ENCODE data around the gene CYP2A6. TPM values are rescaled to one million over a fixed set of nuclear protein-coding genes. Genes with fewer than 3 reads are reported as not detected.

CYP2A6 gene
- total and polyA plus RNA-seq, 2 experiments from 2014 or later = 0.39 TPM; not detected in 1

DNA sequence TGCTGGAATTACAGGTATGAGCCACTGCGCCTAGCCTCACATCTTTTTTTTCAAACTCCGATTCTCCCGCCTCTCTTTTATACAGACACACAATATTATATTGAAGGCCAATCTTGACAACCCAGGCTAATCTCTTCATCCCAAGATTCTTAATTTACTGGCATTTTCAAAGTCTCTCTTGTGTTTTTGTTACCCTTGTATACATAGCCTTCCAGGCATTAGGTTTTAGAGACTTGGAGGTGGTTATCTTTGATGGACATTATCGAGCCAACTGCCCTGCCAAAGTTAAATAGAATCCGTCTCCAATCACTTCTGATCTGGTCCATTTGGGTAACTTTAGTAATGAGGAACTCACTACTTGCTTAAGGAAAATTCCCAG, 46.2 kb upstream of the CYP2A6 start (continued):
- TF ChIP-seq, protein P1, sequence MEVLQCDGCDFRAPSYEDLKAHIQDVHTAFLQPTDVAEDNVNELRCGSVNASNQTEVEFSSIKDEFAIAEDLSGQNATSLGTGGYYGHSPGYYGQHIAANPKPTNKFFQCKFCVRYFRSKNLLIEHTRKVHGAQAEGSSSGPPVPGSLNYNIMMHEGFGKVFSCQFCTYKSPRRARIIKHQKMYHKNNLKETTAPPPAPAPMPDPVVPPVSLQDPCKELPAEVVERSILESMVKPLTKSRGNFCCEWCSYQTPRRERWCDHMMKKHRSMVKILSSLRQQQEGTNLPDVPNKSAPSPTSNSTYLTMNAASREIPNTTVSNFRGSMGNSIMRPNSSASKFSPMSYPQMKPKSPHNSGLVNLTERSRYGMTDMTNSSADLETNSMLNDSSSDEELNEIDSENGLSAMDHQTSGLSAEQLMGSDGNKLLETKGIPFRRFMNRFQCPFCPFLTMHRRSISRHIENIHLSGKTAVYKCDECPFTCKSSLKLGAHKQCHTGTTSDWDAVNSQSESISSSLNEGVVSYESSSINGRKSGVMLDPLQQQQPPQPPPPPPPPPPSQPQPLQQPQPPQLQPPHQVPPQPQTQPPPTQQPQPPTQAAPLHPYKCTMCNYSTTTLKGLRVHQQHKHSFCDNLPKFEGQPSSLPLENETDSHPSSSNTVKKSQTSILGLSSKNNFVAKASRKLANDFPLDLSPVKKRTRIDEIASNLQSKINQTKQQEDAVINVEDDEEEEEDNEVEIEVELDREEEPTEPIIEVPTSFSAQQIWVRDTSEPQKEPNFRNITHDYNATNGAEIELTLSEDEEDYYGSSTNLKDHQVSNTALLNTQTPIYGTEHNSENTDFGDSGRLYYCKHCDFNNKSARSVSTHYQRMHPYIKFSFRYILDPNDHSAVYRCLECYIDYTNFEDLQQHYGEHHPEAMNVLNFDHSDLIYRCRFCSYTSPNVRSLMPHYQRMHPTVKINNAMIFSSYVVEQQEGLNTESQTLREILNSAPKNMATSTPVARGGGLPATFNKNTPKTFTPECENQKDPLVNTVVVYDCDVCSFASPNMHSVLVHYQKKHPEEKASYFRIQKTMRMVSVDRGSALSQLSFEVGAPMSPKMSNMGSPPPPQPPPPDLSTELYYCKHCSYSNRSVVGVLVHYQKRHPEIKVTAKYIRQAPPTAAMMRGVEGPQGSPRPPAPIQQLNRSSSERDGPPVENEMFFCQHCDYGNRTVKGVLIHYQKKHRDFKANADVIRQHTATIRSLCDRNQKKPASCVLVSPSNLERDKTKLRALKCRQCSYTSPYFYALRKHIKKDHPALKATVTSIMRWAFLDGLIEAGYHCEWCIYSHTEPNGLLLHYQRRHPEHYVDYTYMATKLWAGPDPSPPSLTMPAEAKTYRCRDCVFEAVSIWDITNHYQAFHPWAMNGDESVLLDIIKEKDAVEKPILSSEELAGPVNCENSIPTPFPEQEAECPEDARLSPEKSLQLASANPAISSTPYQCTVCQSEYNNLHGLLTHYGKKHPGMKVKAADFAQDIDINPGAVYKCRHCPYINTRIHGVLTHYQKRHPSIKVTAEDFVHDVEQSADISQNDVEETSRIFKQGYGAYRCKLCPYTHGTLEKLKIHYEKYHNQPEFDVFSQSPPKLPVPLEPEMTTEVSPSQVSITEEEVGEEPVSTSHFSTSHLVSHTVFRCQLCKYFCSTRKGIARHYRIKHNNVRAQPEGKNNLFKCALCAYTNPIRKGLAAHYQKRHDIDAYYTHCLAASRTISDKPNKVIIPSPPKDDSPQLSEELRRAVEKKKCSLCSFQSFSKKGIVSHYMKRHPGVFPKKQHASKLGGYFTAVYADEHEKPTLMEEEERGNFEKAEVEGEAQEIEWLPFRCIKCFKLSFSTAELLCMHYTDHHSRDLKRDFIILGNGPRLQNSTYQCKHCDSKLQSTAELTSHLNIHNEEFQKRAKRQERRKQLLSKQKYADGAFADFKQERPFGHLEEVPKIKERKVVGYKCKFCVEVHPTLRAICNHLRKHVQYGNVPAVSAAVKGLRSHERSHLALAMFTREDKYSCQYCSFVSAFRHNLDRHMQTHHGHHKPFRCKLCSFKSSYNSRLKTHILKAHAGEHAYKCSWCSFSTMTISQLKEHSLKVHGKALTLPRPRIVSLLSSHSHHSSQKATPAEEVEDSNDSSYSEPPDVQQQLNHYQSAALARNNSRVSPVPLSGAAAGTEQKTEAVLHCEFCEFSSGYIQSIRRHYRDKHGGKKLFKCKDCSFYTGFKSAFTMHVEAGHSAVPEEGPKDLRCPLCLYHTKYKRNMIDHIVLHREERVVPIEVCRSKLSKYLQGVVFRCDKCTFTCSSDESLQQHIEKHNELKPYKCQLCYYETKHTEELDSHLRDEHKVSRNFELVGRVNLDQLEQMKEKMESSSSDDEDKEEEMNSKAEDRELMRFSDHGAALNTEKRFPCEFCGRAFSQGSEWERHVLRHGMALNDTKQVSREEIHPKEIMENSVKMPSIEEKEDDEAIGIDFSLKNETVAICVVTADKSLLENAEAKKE (CRISPR knock-in tag; IDR thresholded peaks at IDR 0.05) = no peak

DNA sequence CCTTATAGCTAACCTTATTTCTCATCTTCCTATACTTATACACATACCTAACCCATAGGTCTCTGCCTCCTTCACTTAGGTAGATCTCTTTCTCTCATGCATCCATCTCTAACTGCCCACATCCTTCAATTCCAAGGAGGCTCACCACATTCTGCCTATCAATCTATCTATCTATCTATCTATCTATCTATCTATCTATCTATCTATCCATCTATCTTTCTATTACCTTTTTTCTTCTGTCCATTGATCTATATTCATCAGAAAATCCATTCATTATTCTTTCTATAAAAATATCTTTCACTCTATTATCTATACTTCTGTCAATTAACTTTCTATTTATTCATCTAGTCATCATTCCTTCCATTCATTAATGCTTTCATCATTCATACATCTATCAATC, 42.9 kb upstream of the CYP2A6 start:
- Histone ChIP-seq H3K79me2 (replicated peaks; ENCODE audit: insufficient read depth) (no peaks in the 10 kb centered on the region), H3K27ac (ENCODE audit: low read depth) (no peak overlapping the region), H3F3A (replicated peaks; ENCODE audit: low read depth) (no peaks in the 10 kb centered on the region), H4K20me1 (replicated peaks; ENCODE audit: insufficient read depth) (no peaks in the 10 kb centered on the region), H3K4me1 (ENCODE audit: insufficient read depth) (no peaks in the 10 kb centered on the region), H3K9me2 (ENCODE audit: insufficient read depth) (no peaks in the 10 kb centered on the region), H3K4me2 (no peak overlapping the region), H3K27me3 (ENCODE audit: insufficient read depth) (no peaks in the 10 kb centered on the region), H3K36me3 (ENCODE audit: insufficient read depth) (no peaks in the 10 kb centered on the region), H3K4me3 (no peak overlapping the region), H2AFZ (no peak overlapping the region)
- H3K9me3 Mint-ChIP-seq = no peaks in the 10 kb centered on the region
- ATAC-seq (no peak), DNase-seq (ENCODE audit: low spot score) (no peak)
- H3K36me3 Mint-ChIP-seq (ENCODE audit: low read depth) = no peaks in the 10 kb centered on the region
- H3K4me1 Mint-ChIP-seq = no peaks in the 10 kb centered on the region
- no peak overlapping the region for H3K27ac Mint-ChIP-seq
- H3K4me3 Mint-ChIP-seq = no peak overlapping the region
- peaks cover 10% of the 10 kb centered on the region for H3K27me3 Mint-ChIP-seq (ENCODE audit: insufficient read depth, low read depth, poor library complexity)
- TF ChIP-seq, protein P1 (CRISPR knock-in tag; IDR thresholded peaks at IDR 0.05) = no peak
- no peak for TF ChIP-seq STAT1 (IDR thresholded peaks at IDR 0.05; ENCODE audit: unreplicated experiment)
- TF ChIP-seq, protein P2, sequence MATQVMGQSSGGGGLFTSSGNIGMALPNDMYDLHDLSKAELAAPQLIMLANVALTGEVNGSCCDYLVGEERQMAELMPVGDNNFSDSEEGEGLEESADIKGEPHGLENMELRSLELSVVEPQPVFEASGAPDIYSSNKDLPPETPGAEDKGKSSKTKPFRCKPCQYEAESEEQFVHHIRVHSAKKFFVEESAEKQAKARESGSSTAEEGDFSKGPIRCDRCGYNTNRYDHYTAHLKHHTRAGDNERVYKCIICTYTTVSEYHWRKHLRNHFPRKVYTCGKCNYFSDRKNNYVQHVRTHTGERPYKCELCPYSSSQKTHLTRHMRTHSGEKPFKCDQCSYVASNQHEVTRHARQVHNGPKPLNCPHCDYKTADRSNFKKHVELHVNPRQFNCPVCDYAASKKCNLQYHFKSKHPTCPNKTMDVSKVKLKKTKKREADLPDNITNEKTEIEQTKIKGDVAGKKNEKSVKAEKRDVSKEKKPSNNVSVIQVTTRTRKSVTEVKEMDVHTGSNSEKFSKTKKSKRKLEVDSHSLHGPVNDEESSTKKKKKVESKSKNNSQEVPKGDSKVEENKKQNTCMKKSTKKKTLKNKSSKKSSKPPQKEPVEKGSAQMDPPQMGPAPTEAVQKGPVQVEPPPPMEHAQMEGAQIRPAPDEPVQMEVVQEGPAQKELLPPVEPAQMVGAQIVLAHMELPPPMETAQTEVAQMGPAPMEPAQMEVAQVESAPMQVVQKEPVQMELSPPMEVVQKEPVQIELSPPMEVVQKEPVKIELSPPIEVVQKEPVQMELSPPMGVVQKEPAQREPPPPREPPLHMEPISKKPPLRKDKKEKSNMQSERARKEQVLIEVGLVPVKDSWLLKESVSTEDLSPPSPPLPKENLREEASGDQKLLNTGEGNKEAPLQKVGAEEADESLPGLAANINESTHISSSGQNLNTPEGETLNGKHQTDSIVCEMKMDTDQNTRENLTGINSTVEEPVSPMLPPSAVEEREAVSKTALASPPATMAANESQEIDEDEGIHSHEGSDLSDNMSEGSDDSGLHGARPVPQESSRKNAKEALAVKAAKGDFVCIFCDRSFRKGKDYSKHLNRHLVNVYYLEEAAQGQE (IDR thresholded peaks at IDR 0.05; ENCODE audit: unreplicated experiment) = no peak
- no peak for TF ChIP-seq JUNB (IDR thresholded peaks at IDR 0.05; ENCODE audit: unreplicated experiment)
- TF ChIP-seq, protein P3, sequence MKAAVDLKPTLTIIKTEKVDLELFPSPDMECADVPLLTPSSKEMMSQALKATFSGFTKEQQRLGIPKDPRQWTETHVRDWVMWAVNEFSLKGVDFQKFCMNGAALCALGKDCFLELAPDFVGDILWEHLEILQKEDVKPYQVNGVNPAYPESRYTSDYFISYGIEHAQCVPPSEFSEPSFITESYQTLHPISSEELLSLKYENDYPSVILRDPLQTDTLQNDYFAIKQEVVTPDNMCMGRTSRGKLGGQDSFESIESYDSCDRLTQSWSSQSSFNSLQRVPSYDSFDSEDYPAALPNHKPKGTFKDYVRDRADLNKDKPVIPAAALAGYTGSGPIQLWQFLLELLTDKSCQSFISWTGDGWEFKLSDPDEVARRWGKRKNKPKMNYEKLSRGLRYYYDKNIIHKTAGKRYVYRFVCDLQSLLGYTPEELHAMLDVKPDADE (IDR thresholded peaks at IDR 0.05) = no peak

Data from GM23338 (cell line).